DMS153 (cell line): ENCODE data around the gene HNRNPUL1.

Experiments
- DNase-seq: peaks from one replicate; lab custom pipeline; 2025; lab: John Stamatoyannopoulos, UW

The HNRNPUL1 gene

DNA sequence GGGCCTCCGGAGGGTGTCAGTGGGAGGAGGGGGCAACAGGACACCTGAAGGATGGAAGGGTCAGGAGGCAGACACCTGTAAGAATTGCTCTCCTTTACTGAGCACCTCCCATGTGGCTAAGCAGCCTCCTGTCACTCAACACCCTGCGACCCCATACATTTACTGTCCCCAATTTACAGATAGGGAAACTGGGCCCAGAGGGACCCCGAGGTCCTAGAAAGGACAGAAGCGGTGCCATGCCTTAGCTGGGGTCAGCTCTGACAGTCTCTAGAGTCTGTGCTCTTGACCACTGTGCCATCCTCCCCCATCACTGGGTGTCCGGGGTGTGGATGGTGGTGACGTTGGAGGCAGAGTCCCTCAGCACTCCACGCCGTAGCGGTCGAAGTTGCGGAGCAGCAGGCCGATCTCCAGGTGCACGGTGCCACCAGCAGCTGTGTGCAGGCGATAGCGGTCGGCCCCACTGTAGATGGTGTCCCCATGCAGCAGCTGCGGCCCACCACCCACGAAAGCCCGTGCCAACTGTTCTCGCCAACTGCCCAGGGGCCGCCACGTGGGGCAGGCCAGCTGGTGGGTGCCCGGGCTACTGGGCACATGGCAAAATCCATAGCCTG lies 90.3 kb downstream of the HNRNPUL1 start:
- no peak for DNase-seq

DNA sequence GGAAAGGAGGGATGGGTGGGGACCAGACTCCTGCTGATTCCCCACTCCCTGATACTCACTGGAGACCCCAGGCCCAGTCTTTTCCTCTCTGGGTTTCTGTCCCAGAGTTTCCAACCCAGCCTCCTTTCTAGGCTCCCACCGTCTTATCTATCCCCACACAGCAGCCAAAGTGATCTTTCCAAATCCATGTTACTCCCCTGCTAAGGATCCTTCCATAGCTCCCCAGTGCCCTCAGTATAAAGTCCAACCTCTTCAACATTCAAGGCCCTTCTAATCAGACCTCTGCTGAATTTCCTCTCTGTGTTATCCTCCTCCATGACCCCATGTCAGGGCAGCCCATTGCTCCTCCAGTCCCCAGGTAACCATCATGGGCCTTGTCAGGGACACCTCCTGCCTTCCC lies 90.9 kb downstream of the HNRNPUL1 start:
- DNase-seq: no peak

DNA sequence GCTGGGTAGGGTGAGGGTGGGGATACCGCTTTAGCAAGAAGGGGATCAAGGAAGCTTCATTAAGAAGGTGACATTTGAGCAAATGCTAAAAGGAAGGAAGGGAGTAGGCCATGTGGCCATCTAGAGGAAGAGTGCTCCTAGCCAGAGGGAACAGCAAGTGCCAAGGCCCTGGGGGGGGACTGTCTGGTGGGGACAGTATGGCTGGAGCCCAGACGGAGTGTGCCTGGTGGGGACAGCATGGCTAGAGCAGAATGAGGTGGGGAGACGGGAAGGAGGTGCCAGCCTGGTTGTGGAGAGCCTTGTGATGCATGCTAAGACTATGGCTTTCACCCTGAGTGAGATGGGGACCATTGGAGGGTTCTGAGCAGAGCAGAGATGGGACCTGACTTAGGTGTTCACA lies 91.6 kb downstream of the HNRNPUL1 start:
- no peak for DNase-seq

DNA sequence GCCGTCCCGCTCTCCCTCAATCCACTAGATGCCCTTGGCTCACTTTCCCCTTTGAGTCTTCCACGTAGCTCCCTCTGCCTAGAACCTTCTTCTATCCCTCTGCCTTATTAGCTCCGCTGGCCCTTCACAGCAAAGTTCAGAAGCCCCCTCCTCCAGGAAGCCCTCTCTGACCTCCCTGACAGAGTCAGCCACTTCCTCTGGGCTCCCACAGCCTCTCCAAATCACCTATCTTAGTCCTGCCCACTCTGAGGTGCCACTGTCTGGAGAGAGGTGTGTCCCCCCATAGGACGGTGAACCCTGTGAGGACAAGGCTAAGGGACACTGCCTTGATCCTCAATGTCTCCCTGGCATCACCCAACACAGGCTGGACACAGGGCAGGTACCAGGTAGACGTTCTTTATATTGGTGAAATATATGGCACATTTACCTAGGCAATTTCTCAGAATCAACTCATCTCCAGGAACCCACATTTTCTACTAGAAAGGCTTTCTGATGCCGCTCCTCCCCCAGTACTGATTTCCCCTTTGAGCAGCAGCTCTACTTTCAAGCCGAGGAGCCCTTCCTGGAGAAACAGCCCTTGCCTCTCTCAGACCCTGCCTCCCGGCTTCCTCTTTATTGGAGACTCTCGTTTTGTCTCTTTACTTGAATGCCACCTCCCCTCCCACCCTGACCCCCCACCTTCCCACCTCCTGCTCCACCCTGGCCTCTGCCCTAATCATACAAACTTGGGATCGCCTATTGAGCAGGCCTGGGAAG lies 93.0 kb downstream of the HNRNPUL1 start:
- no peak for DNase-seq
